Activated naive CD8-positive, alpha-beta T cell treated with anti-CD3 and anti-CD28 coated beads, Interleukin-2, amount 10 ng/mL, durations not matched to agents 7 days and 5 days (primary cell): ENCODE measurements around the gene OTOGL. TPM values are rescaled to one million over a fixed set of nuclear protein-coding genes. Genes with fewer than 3 reads are reported as not detected.
"Not testable (repeated sequence)": the region's sequence is repeated elsewhere in the genome, so short reads cannot be mapped to it uniquely, and the experiment has no call there.

ENCODE experiments used
- ATAC-seq: fragments of 150-1000 bp; cut with Tn5 transposase; one replicate; pipeline ENCODE4 v1.10.0; 2021; ENCODE audit warnings: low read depth, moderate library complexity
- POLR2A ChIA-PET: fragments of 350-600 bp; sonication (Branson Sonifier 250); formaldehyde crosslinking; loops from one replicate; lab custom pipeline; 2021; ENCODE audit warnings: antibody characterized with exemption; lab: Charles Lee
- DNase-seq: peaks from one replicate; pipeline ENCODE4 v3.0.0; 2021
- H3K27ac Mint-ChIP-seq: one replicate; pipeline ENCODE4 v1.8.0; 2022; ENCODE audit warnings: mild to moderate bottlenecking, mixed read lengths
- H3K27me3 Mint-ChIP-seq: one replicate; pipeline ENCODE4 v1.8.0; 2022; ENCODE audit warnings: mild to moderate bottlenecking, moderate library complexity, mixed read lengths
- H3K36me3 Mint-ChIP-seq: one replicate; pipeline ENCODE4 v1.8.0; 2021; ENCODE audit warnings: mild to moderate bottlenecking, mixed read lengths
- H3K4me1 Mint-ChIP-seq: one replicate; pipeline ENCODE4 v1.8.0; 2021; ENCODE audit warnings: mixed read lengths
- H3K4me3 Mint-ChIP-seq: one replicate; pipeline ENCODE4 v1.8.0; 2022; ENCODE audit warnings: mild to moderate bottlenecking, moderate library complexity, mixed read lengths
- H3K9me3 Mint-ChIP-seq: one replicate; pipeline ENCODE4 v1.8.0; 2021; ENCODE audit warnings: mixed read lengths
- total RNA-seq, 2 experiments: library from RNA; stranded (reverse); gene quantifications; one replicate each; pipeline ENCODE4 v1.2.3, GENCODE V29; 2021

The OTOGL gene
- total RNA-seq, 2 experiments from 2014 or later: not detected

- Mint-ChIP-seq H3K27ac (no peak overlapping the region), H3K4me1 (no peaks in the 10 kb centered on the region), H3K36me3 (no peaks in the 10 kb centered on the region), H3K27me3 (no peaks in the 10 kb centered on the region), H3K9me3 (peaks cover 3% of the 10 kb centered on the region), H3K4me3 (no peak overlapping the region)
- ATAC-seq (no peak), DNase-seq (no peak)
- POLR2A ChIA-PET: no interaction called here
Observed at GRCh38 chr12:80299219-80299618, 199.9 kb downstream of the OTOGL start.

GRCh38 chr12:80299976-80300375 is 200.6 kb downstream of the OTOGL start:
- Mint-ChIP-seq H3K9me3 (peaks cover 3% of the 10 kb centered on the region), H3K4me1 (no peaks in the 10 kb centered on the region), H3K36me3 (no peaks in the 10 kb centered on the region), H3K4me3 (no peak overlapping the region), H3K27me3 (no peaks in the 10 kb centered on the region), H3K27ac (no peak overlapping the region)
- no peak for ATAC-seq
- no peak for DNase-seq
- POLR2A ChIA-PET: no interaction called here

GRCh38 chr12:80307436-80307835 is 208.1 kb downstream of the OTOGL start:
- H3K27ac Mint-ChIP-seq, H3K27me3 Mint-ChIP-seq, ATAC-seq, DNase-seq, H3K4me3 Mint-ChIP-seq, H3K9me3 Mint-ChIP-seq, POLR2A ChIA-PET, H3K36me3 Mint-ChIP-seq, H3K4me1 Mint-ChIP-seq: not testable (repeated sequence)

- no peak for ATAC-seq
- Mint-ChIP-seq H3K9me3 (no peaks in the 10 kb centered on the region), H3K4me3 (no peak overlapping the region), H3K27ac (no peak overlapping the region), H3K4me1 (no peaks in the 10 kb centered on the region), H3K36me3 (no peaks in the 10 kb centered on the region), H3K27me3 (peaks cover 2% of the 10 kb centered on the region)
- POLR2A ChIA-PET: no interaction called here
- DNase-seq: no peak
Observed at GRCh38 chr12:80313209-80313608, 213.9 kb downstream of the OTOGL start.

- ATAC-seq (no peak), DNase-seq (no peak)
- no peaks in the 10 kb centered on the region for H3K4me1 Mint-ChIP-seq
- H3K27ac Mint-ChIP-seq: no peak overlapping the region
- no peaks in the 10 kb centered on the region for H3K9me3 Mint-ChIP-seq
- no peaks in the 10 kb centered on the region for H3K36me3 Mint-ChIP-seq
- no peak overlapping the region for H3K4me3 Mint-ChIP-seq
- POLR2A ChIA-PET: no interaction called here
- peaks cover 2% of the 10 kb centered on the region for H3K27me3 Mint-ChIP-seq
Observed at GRCh38 chr12:80314741-80315140, 215.4 kb downstream of the OTOGL start.

- no peaks in the 10 kb centered on the region for H3K36me3 Mint-ChIP-seq
- H3K4me3 Mint-ChIP-seq: no peak overlapping the region
- no peak overlapping the region for H3K27ac Mint-ChIP-seq
- DNase-seq (no peak), ATAC-seq (no peak)
- H3K4me1 Mint-ChIP-seq: no peaks in the 10 kb centered on the region
- H3K9me3 Mint-ChIP-seq: no peaks in the 10 kb centered on the region
- POLR2A ChIA-PET: no interaction called here
- peaks cover 2% of the 10 kb centered on the region for H3K27me3 Mint-ChIP-seq
Observed at GRCh38 chr12:80316222-80316621, 216.9 kb downstream of the OTOGL start.

GRCh38 chr12:80317307-80317706 is 218.0 kb downstream of the OTOGL start:
- H3K27me3 Mint-ChIP-seq: peaks cover 2% of the 10 kb centered on the region
- ATAC-seq: no peak
- H3K9me3 Mint-ChIP-seq: no peaks in the 10 kb centered on the region
- H3K4me1 Mint-ChIP-seq: no peaks in the 10 kb centered on the region
- DNase-seq: no peak
- no peak overlapping the region for H3K4me3 Mint-ChIP-seq
- H3K36me3 Mint-ChIP-seq: no peaks in the 10 kb centered on the region
- H3K27ac Mint-ChIP-seq: no peak overlapping the region
- POLR2A ChIA-PET: no interaction called here

GRCh38 chr12:80317899-80318298 is 218.6 kb downstream of the OTOGL start:
- H3K36me3 Mint-ChIP-seq: no peaks in the 10 kb centered on the region
- DNase-seq (no peak), ATAC-seq (no peak)
- no peak overlapping the region for H3K27ac Mint-ChIP-seq
- no peaks in the 10 kb centered on the region for H3K9me3 Mint-ChIP-seq
- H3K4me1 Mint-ChIP-seq: no peaks in the 10 kb centered on the region
- H3K4me3 Mint-ChIP-seq: no peak overlapping the region
- peaks cover 2% of the 10 kb centered on the region for H3K27me3 Mint-ChIP-seq
- POLR2A ChIA-PET: no interaction called here

GRCh38 chr12:80320121-80320678 is 220.9 kb downstream of the OTOGL start:
- Mint-ChIP-seq H3K4me1 (no peaks in the 10 kb centered on the region), H3K4me3 (no peak overlapping the region), H3K27me3 (peaks cover 2% of the 10 kb centered on the region), H3K27ac (no peak overlapping the region), H3K36me3 (no peaks in the 10 kb centered on the region), H3K9me3 (no peaks in the 10 kb centered on the region)
- DNase-seq (no peak), ATAC-seq (no peak)
- POLR2A ChIA-PET: no interaction called here

GRCh38 chr12:80321653-80322052 is 222.3 kb downstream of the OTOGL start:
- H3K4me3 Mint-ChIP-seq: no peak overlapping the region
- no peak overlapping the region for H3K27ac Mint-ChIP-seq
- POLR2A ChIA-PET: no interaction called here
- DNase-seq: no peak
- H3K27me3 Mint-ChIP-seq: no peaks in the 10 kb centered on the region
- no peaks in the 10 kb centered on the region for H3K36me3 Mint-ChIP-seq
- no peaks in the 10 kb centered on the region for H3K4me1 Mint-ChIP-seq
- H3K9me3 Mint-ChIP-seq: no peaks in the 10 kb centered on the region
- no peak for ATAC-seq

GRCh38 chr12:80325167-80325959 is 226.0 kb downstream of the OTOGL start:
- no peaks in the 10 kb centered on the region for H3K36me3 Mint-ChIP-seq
- no peaks in the 10 kb centered on the region for H3K4me1 Mint-ChIP-seq
- no peaks in the 10 kb centered on the region for H3K9me3 Mint-ChIP-seq
- H3K27ac Mint-ChIP-seq: no peak overlapping the region
- no peak for DNase-seq
- POLR2A ChIA-PET: no interaction called here
- H3K4me3 Mint-ChIP-seq: no peak overlapping the region
- no peaks in the 10 kb centered on the region for H3K27me3 Mint-ChIP-seq
- no peak for ATAC-seq

- Mint-ChIP-seq H3K9me3 (no peaks in the 10 kb centered on the region), H3K4me1 (no peaks in the 10 kb centered on the region), H3K4me3 (no peak overlapping the region), H3K27ac (no peak overlapping the region), H3K36me3 (no peaks in the 10 kb centered on the region), H3K27me3 (no peaks in the 10 kb centered on the region)
- ATAC-seq (no peak), DNase-seq (no peak)
- POLR2A ChIA-PET: no interaction called here
Observed at GRCh38 chr12:80332827-80333226, 233.5 kb downstream of the OTOGL start.

GRCh38 chr12:80352474-80352873 is 253.1 kb downstream of the OTOGL start:
- Mint-ChIP-seq H3K4me1 (no peaks in the 10 kb centered on the region), H3K27ac (no peak overlapping the region), H3K4me3 (no peak overlapping the region), H3K36me3 (no peaks in the 10 kb centered on the region), H3K9me3 (peaks cover 1% of the 10 kb centered on the region), H3K27me3 (no peaks in the 10 kb centered on the region)
- POLR2A ChIA-PET: no interaction called here
- no peak for ATAC-seq
- no peak for DNase-seq

GRCh38 chr12:80353254-80353653 is 253.9 kb downstream of the OTOGL start:
- Mint-ChIP-seq H3K36me3 (no peaks in the 10 kb centered on the region), H3K27me3 (no peaks in the 10 kb centered on the region), H3K27ac (no peak overlapping the region), H3K4me3 (no peak overlapping the region), H3K9me3 (peaks cover 1% of the 10 kb centered on the region), H3K4me1 (no peaks in the 10 kb centered on the region)
- ATAC-seq: no peak
- POLR2A ChIA-PET: no interaction called here
- no peak for DNase-seq
